ENCODE measurements around the gene S100A10.

DNA sequence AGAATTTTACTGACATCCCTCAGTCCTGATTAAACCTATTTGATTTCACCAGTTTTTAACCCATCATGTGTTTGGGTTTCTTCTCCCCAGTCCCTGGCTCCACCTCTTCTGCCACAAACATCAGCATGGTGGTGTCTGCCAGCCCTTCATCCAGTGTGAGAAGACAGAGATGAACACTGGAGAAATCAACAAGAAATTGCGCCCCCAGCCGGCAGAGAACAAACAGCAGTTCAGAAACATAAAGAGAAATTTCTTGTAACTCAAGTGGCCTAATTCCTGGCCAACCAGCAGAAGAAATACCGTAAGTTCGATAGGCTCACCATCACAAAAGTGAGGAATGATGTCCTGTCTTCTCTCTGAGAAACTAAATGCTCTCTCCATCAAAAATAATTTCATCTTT lies 24.9 kb upstream of the S100A10 start:
- TF ChIP-seq, protein P1, sequence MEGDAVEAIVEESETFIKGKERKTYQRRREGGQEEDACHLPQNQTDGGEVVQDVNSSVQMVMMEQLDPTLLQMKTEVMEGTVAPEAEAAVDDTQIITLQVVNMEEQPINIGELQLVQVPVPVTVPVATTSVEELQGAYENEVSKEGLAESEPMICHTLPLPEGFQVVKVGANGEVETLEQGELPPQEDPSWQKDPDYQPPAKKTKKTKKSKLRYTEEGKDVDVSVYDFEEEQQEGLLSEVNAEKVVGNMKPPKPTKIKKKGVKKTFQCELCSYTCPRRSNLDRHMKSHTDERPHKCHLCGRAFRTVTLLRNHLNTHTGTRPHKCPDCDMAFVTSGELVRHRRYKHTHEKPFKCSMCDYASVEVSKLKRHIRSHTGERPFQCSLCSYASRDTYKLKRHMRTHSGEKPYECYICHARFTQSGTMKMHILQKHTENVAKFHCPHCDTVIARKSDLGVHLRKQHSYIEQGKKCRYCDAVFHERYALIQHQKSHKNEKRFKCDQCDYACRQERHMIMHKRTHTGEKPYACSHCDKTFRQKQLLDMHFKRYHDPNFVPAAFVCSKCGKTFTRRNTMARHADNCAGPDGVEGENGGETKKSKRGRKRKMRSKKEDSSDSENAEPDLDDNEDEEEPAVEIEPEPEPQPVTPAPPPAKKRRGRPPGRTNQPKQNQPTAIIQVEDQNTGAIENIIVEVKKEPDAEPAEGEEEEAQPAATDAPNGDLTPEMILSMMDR (IDR thresholded peaks at IDR 0.05): peak in 2 of 12 donors; percentile 11 to 17
- no peak for TF ChIP-seq POLR2A (IDR thresholded peaks at IDR 0.05)

Measured in heart left ventricle (tissue), 13 donors.